ENCODE data around the gene PRIM1. TPM values are rescaled to one million over a fixed set of nuclear protein-coding genes. Genes with fewer than 3 reads are reported as not detected.

PRIM1 gene
- total and polyA plus RNA-seq, 2 of the 13 experiments (the other 11 are each of a cell fraction or from before 2014, with no cell fraction given) = 30.0 to 47.3 TPM

- ATAC-seq (peak; percentile 82), FAIRE-seq (no peak), DNase-seq (ENCODE audit: low spot score) (peak; percentile 91)
- ChIA-PET CTCF (ENCODE audit: low intra/inter-chr PET ratio, low total read pairs) (no interaction called here), POLR2A (interaction anchor here (0.6 to 3.5 kb wide), 32 partner anchors 8 to 466 kb away, joined by 3 to 42 read pairs (median 4); partner anchors contain the start of genes ATP5F1B, LRP1, NACA and NEMP1)
- Histone ChIP-seq H3K27ac (ENCODE audit: extremely low read length, insufficient read depth, low read length) (peak within 1 kb of the TSS; percentile 99), H3K9ac (ENCODE audit: insufficient read depth, low read depth, low read length) (peak within 1 kb of the TSS; percentile 100), H3K4me3 (replicated peaks in 1 of 3; ENCODE audit: insufficient read depth in 1 of 3, low read depth in 2 of 3, low read length in 3 of 3) (peak within 1 kb of the TSS; percentile 96 to 98 (median 98)), H3K36me3 (replicated peaks in 1 of 2; ENCODE audit: control insufficient read depth in 1 of 2, insufficient read depth in 2 of 2, low read length in 2 of 2) (no peaks in the 10 kb centered on the region; a peak in 1 of 5 replicates), H3K4me1 (ENCODE audit: insufficient read depth, low read length) (peaks cover 17% of the 10 kb centered on the region), H3K9me3 (ENCODE audit: low read length) (no peaks in the 10 kb centered on the region), H4K20me1 (ENCODE audit: insufficient read depth, low read length) (peaks cover 25% of the 10 kb centered on the region), H3K4me2 (ENCODE audit: low read depth, low read length) (peak within 1 kb of the TSS; percentile 83), H2AFZ (ENCODE audit: low read length) (peak within 1 kb of the TSS; percentile 89), H3K79me2 (ENCODE audit: insufficient read depth, low read length) (peaks cover 43% of the 10 kb centered on the region), H3K27me3 (ENCODE audit: control insufficient read depth in 1 of 2, insufficient read depth in 2 of 2, low read length in 2 of 2) (no peaks in the 10 kb centered on the region; a peak in 1 of 5 replicates)
- in situ Hi-C loops (cut with HindIII; ENCODE audit: extremely low pct_ligation_motif_present, low pct_unique_long_range_greater_than_20kb) (loop anchor here (5.0 kb wide), 1 partner anchor 39 kb away; the partner anchor contains the start of gene NACA), intact Hi-C loops (cut with micrococcal nuclease; ENCODE audit: unreplicated experiment) (loop anchor here (1.0 kb wide), 1 partner anchor 37 kb away; the partner anchor contains the start of gene NACA)
- WGBS (ENCODE audit: low lambda C conversion rate) = 22% methylated on average over 45 of the region's 64 CpGs
- no TSS peak for BruUV-seq (replicated peaks)
- TF ChIP-seq, protein P1, sequence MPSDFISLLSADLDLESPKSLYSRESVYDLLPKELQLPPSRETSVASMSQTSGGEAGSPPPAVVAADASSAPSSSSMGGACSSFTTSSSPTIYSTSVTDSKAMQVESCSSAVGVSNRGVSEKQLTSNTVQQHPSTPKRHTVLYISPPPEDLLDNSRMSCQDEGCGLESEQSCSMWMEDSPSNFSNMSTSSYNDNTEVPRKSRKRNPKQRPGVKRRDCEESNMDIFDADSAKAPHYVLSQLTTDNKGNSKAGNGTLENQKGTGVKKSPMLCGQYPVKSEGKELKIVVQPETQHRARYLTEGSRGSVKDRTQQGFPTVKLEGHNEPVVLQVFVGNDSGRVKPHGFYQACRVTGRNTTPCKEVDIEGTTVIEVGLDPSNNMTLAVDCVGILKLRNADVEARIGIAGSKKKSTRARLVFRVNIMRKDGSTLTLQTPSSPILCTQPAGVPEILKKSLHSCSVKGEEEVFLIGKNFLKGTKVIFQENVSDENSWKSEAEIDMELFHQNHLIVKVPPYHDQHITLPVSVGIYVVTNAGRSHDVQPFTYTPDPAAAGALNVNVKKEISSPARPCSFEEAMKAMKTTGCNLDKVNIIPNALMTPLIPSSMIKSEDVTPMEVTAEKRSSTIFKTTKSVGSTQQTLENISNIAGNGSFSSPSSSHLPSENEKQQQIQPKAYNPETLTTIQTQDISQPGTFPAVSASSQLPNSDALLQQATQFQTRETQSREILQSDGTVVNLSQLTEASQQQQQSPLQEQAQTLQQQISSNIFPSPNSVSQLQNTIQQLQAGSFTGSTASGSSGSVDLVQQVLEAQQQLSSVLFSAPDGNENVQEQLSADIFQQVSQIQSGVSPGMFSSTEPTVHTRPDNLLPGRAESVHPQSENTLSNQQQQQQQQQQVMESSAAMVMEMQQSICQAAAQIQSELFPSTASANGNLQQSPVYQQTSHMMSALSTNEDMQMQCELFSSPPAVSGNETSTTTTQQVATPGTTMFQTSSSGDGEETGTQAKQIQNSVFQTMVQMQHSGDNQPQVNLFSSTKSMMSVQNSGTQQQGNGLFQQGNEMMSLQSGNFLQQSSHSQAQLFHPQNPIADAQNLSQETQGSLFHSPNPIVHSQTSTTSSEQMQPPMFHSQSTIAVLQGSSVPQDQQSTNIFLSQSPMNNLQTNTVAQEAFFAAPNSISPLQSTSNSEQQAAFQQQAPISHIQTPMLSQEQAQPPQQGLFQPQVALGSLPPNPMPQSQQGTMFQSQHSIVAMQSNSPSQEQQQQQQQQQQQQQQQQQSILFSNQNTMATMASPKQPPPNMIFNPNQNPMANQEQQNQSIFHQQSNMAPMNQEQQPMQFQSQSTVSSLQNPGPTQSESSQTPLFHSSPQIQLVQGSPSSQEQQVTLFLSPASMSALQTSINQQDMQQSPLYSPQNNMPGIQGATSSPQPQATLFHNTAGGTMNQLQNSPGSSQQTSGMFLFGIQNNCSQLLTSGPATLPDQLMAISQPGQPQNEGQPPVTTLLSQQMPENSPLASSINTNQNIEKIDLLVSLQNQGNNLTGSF (CRISPR knock-in tag; IDR thresholded peaks at IDR 0.05) = peak; percentile 91
- TF ChIP-seq PAF1 (CRISPR knock-in tag; IDR thresholded peaks at IDR 0.05) (no peak), GATAD2A (CRISPR knock-in tag; IDR thresholded peaks at IDR 0.05) (peak; percentile 57; the same call in 1 of the 2 replicates), ZZZ3 (CRISPR knock-in tag; IDR thresholded peaks at IDR 0.05; ENCODE audit: borderline replicate concordance) (no peak), HIVEP1 (CRISPR knock-in tag; IDR thresholded peaks at IDR 0.05) (peak; percentile 40; the same call in 1 of the 2 replicates), ZNF766 (CRISPR knock-in tag; IDR thresholded peaks at IDR 0.05; ENCODE audit: borderline replicate concordance) (peak; percentile 85; the same call in 1 of the 2 replicates), ADNP (CRISPR knock-in tag; IDR thresholded peaks at IDR 0.05) (no peak), HOXD1 (CRISPR knock-in tag; IDR thresholded peaks at IDR 0.05) (peak; percentile 83), RFXAP (CRISPR knock-in tag; IDR thresholded peaks at IDR 0.05; ENCODE audit: borderline replicate concordance) (peak; percentile 84; the same call in 1 of the 2 replicates), CBFB (CRISPR knock-in tag; IDR thresholded peaks at IDR 0.05) (no peak), PITX1 (CRISPR knock-in tag; IDR thresholded peaks at IDR 0.05) (peak; percentile 62; the same call in 1 of the 2 replicates), ZNF891 (CRISPR knock-in tag; IDR thresholded peaks at IDR 0.05) (peak; percentile 66), ZFP37 (CRISPR knock-in tag; IDR thresholded peaks at IDR 0.05; ENCODE audit: borderline replicate concordance) (peak; percentile 60; the same call in 1 of the 2 replicates), CREB3 (CRISPR knock-in tag; IDR thresholded peaks at IDR 0.05) (peak; percentile 76), TEF (CRISPR knock-in tag; IDR thresholded peaks at IDR 0.05) (peak; percentile 55)
- TF ChIP-seq, protein P2, sequence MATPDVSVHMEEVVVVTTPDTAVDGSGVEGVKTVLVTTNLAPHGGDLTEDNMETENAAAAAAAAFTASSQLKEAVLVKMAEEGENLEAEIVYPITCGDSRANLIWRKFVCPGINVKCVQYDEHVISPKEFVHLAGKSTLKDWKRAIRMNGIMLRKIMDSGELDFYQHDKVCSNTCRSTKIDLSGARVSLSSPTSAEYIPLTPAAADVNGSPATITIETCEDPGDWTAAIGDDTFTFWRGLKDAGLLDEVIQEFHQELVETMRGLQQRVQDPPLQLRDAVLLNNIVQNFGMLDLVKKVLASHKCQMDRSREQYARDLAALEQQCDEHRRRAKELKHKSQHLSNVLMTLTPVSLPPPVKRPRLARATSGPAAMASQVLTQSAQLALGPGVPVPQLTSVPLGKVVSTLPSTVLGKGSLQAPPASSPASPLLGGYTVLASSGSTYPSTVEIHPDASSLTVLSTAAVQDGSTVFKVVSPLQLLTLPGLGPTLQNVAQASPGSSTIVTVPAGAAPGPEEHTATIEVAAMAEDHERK (CRISPR knock-in tag; IDR thresholded peaks at IDR 0.05; ENCODE audit: low read depth) = peak; percentile 84
Observed at GRCh38 chr12:56688129-56688845, 63.8 kb downstream of the PRIM1 start, which contains the start of gene PTGES3. TSS of gene PTGES3 (minus strand) at chr12:56688284. CDS start at chr12:56687999, 285 bp downstream.
